Tibial nerve (tissue), 4 donors: Measurements from ENCODE around the gene TMEM121. TPM values are rescaled to one million over a fixed set of nuclear protein-coding genes. Genes with fewer than 3 reads are reported as not detected.
"Not testable (repeated sequence)": the region's sequence is repeated elsewhere in the genome, so short reads cannot be mapped to it uniquely, and the experiment has no call there.

Experiments
- DNase-seq, 2 donors: peaks; one replicate each; pipeline ENCODE4 v3.0.0-alpha.2; 2019; ENCODE audit warnings: low spot score in 2 of 2
- H3K27ac ChIP-seq, 4 donors: fragments of 200-600 bp; sonication (generic) in 3 of 4; one replicate each; pipeline ENCODE4 v1.5.1; 2017 to 2019; ENCODE audit warnings: mild to moderate bottlenecking in 1 of 4
- H3K27me3 ChIP-seq, 2 donors: fragments of 200-600 bp; sonication (generic) in 1 of 2; one replicate each; pipeline versions ENCODE4 v1.5.1 to v1.6.0; 2017 to 2019
- H3K36me3 ChIP-seq, 3 donors: fragments of 200-600 bp; sonication (generic); one replicate each; pipeline ENCODE4 v1.5.1; 2018 to 2019
- H3K4me1 ChIP-seq, 4 donors: fragments of 200-600 bp; sonication (generic) in 3 of 4; one replicate each; pipeline ENCODE4 v1.5.1; 2017 to 2019
- H3K4me3 ChIP-seq, 4 donors: fragments of 200-600 bp; sonication (generic) in 3 of 4; one replicate each; pipeline ENCODE4 v1.5.1; 2017 to 2019; ENCODE audit warnings: mild to moderate bottlenecking in 1 of 4, moderate library complexity in 1 of 4
- H3K9me3 ChIP-seq, 4 donors: fragments of 200-600 bp; sonication (generic) in 3 of 4; one replicate each; pipeline ENCODE4 v1.5.1; 2017 to 2019
- CTCF ChIP-seq, 5 experiments: fragments of 200-600 bp in 3 of 5; fragments of 450-650 bp in 2 of 5; sonication (generic) in 3 of 5; IDR thresholded peaks; one replicate each; pipeline ENCODE4 v1.5.1; 2016 to 2019; ENCODE audit warnings: antibody characterized with exemption in 5 of 5, mild to moderate bottlenecking in 3 of 5, moderate library complexity in 2 of 5
- EP300 ChIP-seq, 2 donors: sonication (generic); formaldehyde crosslinking; IDR thresholded peaks; one replicate each; pipeline ENCODE4 v1.6.1; 2017; ENCODE audit warnings: antibody characterized with exemption in 2 of 2, mild to moderate bottlenecking in 1 of 2
- POLR2A ChIP-seq, 2 donors: fragments of 450-650 bp; IDR thresholded peaks; one replicate each; pipeline ENCODE4 v1.6.1; 2017; ENCODE audit warnings: antibody characterized with exemption in 2 of 2, mild to moderate bottlenecking in 2 of 2, moderate library complexity in 2 of 2
- WGBS, 2 donors: methylation state at CpG; one replicate each; pipeline ENCODE4 v1.1.5; 2018; 5-methylcytosine and 5-hydroxymethylcytosine counted together
- total RNA-seq, 4 donors: library from RNA; depleted of rRNA; stranded (reverse); fragments of >200 nt; gene quantifications; one replicate each; pipeline ENCODE4 v1.1.0, GENCODE V29; 2016

TMEM121 gene
- total RNA-seq, 4 donors from 2014 or later, result 15.1 to 28.2 (median 20.1) TPM

- WGBS, 2 donors, result 79 to 82% methylated on average over 19 of the region's 19 CpGs
- Histone ChIP-seq H3K4me1 (peaks cover 0 to 6% (median 0%) of the 10 kb centered on the region in 4 donors), H3K27ac (no peak overlapping the region), H3K27me3 (peaks cover 0 to 18% of the 10 kb centered on the region in 2 donors), H3K9me3 (peaks cover 0 to 17% (median 3%) of the 10 kb centered on the region in 4 donors), H3K36me3 (no peaks in the 10 kb centered on the region), H3K4me3 (no peak overlapping the region)
- no peak for TF ChIP-seq CTCF (IDR thresholded peaks at IDR 0.05)
- no peak for TF ChIP-seq EP300 (IDR thresholded peaks at IDR 0.05)
- TF ChIP-seq POLR2A (IDR thresholded peaks at IDR 0.05), result no peak
- DNase-seq, result no peak
Observed at GRCh38 chr14:105541218-105541875, 15.0 kb downstream of the TMEM121 start.

- not testable (repeated sequence) for DNase-seq, H3K4me1 ChIP-seq, H3K27ac ChIP-seq, H3K4me3 ChIP-seq, H3K27me3 ChIP-seq, H3K36me3 ChIP-seq
- WGBS, 2 donors, result 67 to 83% methylated on average over 1 of the region's 1 CpG
- peaks cover 0 to 17% (median 3%) of the 10 kb centered on the region in 4 donors for H3K9me3 ChIP-seq
Observed at GRCh38 chr14:105545676-105546075, 19.3 kb downstream of the TMEM121 start.

- 93% methylated on average over 12 of the region's 20 CpGs; no CpG with 5 or more reads in 1 of the 2 donors for WGBS, 2 donors
- not testable (repeated sequence) for DNase-seq
Observed at GRCh38 chr14:105546410-105546809, 20.0 kb downstream of the TMEM121 start.

GRCh38 chr14:105547072-105547471 lies 20.7 kb downstream of the TMEM121 start:
- H3K27ac ChIP-seq, H3K36me3 ChIP-seq, H3K27me3 ChIP-seq, DNase-seq, H3K4me3 ChIP-seq, H3K4me1 ChIP-seq: not testable (repeated sequence)
- 97% methylated on average over 6 to 9 of the region's 24 CpGs for WGBS, 2 donors
- H3K9me3 ChIP-seq, result peaks cover 0 to 17% (median 3%) of the 10 kb centered on the region in 4 donors

More at GRCh38 chr14:105546410-105546809, 20.0 kb downstream of the TMEM121 start:
- H3K27ac ChIP-seq, H3K36me3 ChIP-seq, H3K4me1 ChIP-seq, H3K4me3 ChIP-seq, H3K27me3 ChIP-seq: not testable (repeated sequence)
- H3K9me3 ChIP-seq, result peaks cover 0 to 17% (median 3%) of the 10 kb centered on the region in 4 donors

GRCh38 chr14:105547741-105548169 lies 21.4 kb downstream of the TMEM121 start:
- Histone ChIP-seq H3K9me3 (peaks cover 0 to 11% (median 3%) of the 10 kb centered on the region in 4 donors), H3K27me3 (no peaks in the 10 kb centered on the region), H3K36me3 (no peaks in the 10 kb centered on the region), H3K4me3 (no peak overlapping the region), H3K4me1 (no peaks in the 10 kb centered on the region), H3K27ac (no peak overlapping the region)
- 93 to 95% methylated on average over 24 to 35 of the region's 38 CpGs for WGBS, 2 donors
- no peak for TF ChIP-seq POLR2A (IDR thresholded peaks at IDR 0.05)
- TF ChIP-seq EP300 (IDR thresholded peaks at IDR 0.05), result no peak
- TF ChIP-seq CTCF (IDR thresholded peaks at IDR 0.05), result no peak
- DNase-seq, result no peak

- DNase-seq, result no peak
- TF ChIP-seq POLR2A (IDR thresholded peaks at IDR 0.05) (no peak), CTCF (IDR thresholded peaks at IDR 0.05) (no peak), EP300 (IDR thresholded peaks at IDR 0.05) (no peak)
- H3K27me3 ChIP-seq, result no peaks in the 10 kb centered on the region
- WGBS, 2 donors, result 91 to 93% methylated on average over 23 of the region's 23 CpGs
- no peaks in the 10 kb centered on the region for H3K36me3 ChIP-seq
- no peaks in the 10 kb centered on the region for H3K4me1 ChIP-seq
- no peaks in the 10 kb centered on the region for H3K9me3 ChIP-seq
- H3K27ac ChIP-seq, result no peak overlapping the region
- H3K4me3 ChIP-seq, result no peak overlapping the region
Observed at GRCh38 chr14:105549481-105549880, 23.1 kb downstream of the TMEM121 start.
